SU-DHL-6 (cell line): ENCODE measurements around the gene ZNF440.

Source experiments
- H2AFZ ChIP-seq: fragments of 200-600 bp; sonication (generic); 2 replicates; pipeline ENCODE4 v1.6.1; 2014; ENCODE audit warnings: low read depth, mild to moderate bottlenecking, moderate library complexity, mixed read lengths, antibody characterized with exemption, low read length; ENCODE audit not compliant: severe bottlenecking
- H3F3A ChIP-seq: fragments of 200-600 bp; shearing (Covaris generic); 2 replicates; pipeline ENCODE4 v1.6.0; 2016; ENCODE audit warnings: antibody characterized with exemption, mild to moderate bottlenecking; ENCODE audit not compliant: insufficient read depth
- H3K27ac ChIP-seq: fragments of 200-600 bp; sonication (generic); 2 replicates; pipeline ENCODE4 v1.5.1; 2016; ENCODE audit warnings: low read depth, mild to moderate bottlenecking, low read length, moderate library complexity, mixed read lengths
- H3K27me3 ChIP-seq: fragments of 200-600 bp; sonication (generic), shearing (Covaris generic); 2 replicates; pipeline ENCODE4 v1.6.0; 2014; ENCODE audit warnings: mild to moderate bottlenecking, low read length
- H3K36me3 ChIP-seq: fragments of 200-600 bp; sonication (generic); 2 replicates; pipeline ENCODE4 v1.6.1; 2014; ENCODE audit warnings: mild to moderate bottlenecking, low read length, mixed read lengths
- H3K4me2 ChIP-seq: fragments of 300-600, 200-600 bp; shearing (Covaris generic), sonication (generic); 2 replicates; pipeline ENCODE4 v1.6.0; 2014; ENCODE audit warnings: low read length, low read depth, mild to moderate bottlenecking; ENCODE audit not compliant: poor library complexity, severe bottlenecking
- H3K4me3 ChIP-seq: fragments of 200-600 bp; sonication (generic); 2 replicates; pipeline ENCODE4 v1.5.1; 2014; ENCODE audit warnings: antibody characterized with exemption, low read length, mild to moderate bottlenecking, mixed read lengths; ENCODE audit not compliant: insufficient read depth, poor library complexity, severe bottlenecking
- H3K79me2 ChIP-seq: fragments of 200-600 bp; sonication (generic); 2 replicates; pipeline ENCODE4 v1.6.1; 2014; ENCODE audit warnings: mild to moderate bottlenecking, low read length, moderate library complexity; ENCODE audit not compliant: insufficient read depth
- H3K9ac ChIP-seq: fragments of 200-600 bp; sonication (generic); 2 replicates; pipeline ENCODE4 v1.7.0; 2014; ENCODE audit warnings: mild to moderate bottlenecking, low read length
- H3K9me2 ChIP-seq: fragments of 200-600 bp; sonication (generic); replicated peaks from 2 replicates; pipeline ENCODE4 v1.6.1; 2014; ENCODE audit warnings: low read length; ENCODE audit not compliant: insufficient read depth
- H3K9me3 ChIP-seq: fragments of 200-600 bp; sonication (generic); 2 replicates; pipeline ENCODE4 v1.6.1; 2014; ENCODE audit warnings: low read length, mixed read lengths; ENCODE audit not compliant: insufficient read depth
- H4K20me1 ChIP-seq: fragments of 200-600 bp; sonication (generic); 2 replicates; pipeline ENCODE4 v1.6.1; 2014; ENCODE audit warnings: low read depth, mild to moderate bottlenecking, antibody characterized with exemption, low read length, moderate library complexity, mixed read lengths
- EZH2phosphoT487 ChIP-seq: fragments of 200-600 bp; sonication (generic), shearing (Covaris generic); conservative IDR thresholded peaks from 2 replicates; pipeline ENCODE4 v1.6.1; 2018; ENCODE audit warnings: mild to moderate bottlenecking, antibody characterized with exemption, low read length, moderate library complexity, mixed read lengths
- TF ChIP-seq, protein P1 (sequence below): fragments of 200-600 bp; sonication (generic); IDR thresholded peaks from one replicate; pipeline ENCODE4 v1.5.1; 2017; ENCODE audit warnings: antibody characterized with exemption, mild to moderate bottlenecking, low read length, moderate library complexity; ENCODE audit not compliant: insufficient read depth, poor library complexity, severe bottlenecking

ZNF440 gene

DNA sequence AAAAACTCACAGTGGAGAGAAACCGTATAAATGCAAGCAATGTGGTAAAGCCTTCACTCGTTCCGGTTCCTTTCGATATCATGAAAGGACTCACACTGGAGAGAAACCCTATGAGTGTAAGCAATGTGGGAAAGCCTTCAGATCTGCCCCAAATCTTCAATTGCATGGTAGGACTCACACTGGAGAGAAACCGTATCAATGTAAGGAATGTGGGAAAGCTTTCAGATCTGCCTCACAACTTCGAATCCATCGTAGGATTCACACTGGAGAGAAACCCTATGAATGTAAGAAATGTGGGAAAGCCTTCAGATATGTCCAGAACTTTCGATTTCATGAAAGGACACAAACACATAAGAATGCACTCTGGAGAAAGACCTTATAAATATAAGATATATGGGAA is 54.1 kb downstream of the ZNF440 start:
- peaks cover 11% of the 10 kb centered on the region; the same call in 1 of the 2 replicates for H3K79me2 ChIP-seq
- no peaks in the 10 kb centered on the region for H4K20me1 ChIP-seq
- H3K27me3 ChIP-seq = no peaks in the 10 kb centered on the region
- no peaks in the 10 kb centered on the region for H3K9me2 ChIP-seq
- no peak overlapping the region for H3K4me3 ChIP-seq
- no peak overlapping the region for H3K27ac ChIP-seq
- peaks cover 53% of the 10 kb centered on the region; the same call in 1 of the 2 replicates for H3K9me3 ChIP-seq
- H2AFZ ChIP-seq = no peak overlapping the region
- H3F3A ChIP-seq = no peaks in the 10 kb centered on the region
- peaks cover 47% of the 10 kb centered on the region for H3K36me3 ChIP-seq
- no peak for TF ChIP-seq EZH2phosphoT487
- TF ChIP-seq, protein P1, sequence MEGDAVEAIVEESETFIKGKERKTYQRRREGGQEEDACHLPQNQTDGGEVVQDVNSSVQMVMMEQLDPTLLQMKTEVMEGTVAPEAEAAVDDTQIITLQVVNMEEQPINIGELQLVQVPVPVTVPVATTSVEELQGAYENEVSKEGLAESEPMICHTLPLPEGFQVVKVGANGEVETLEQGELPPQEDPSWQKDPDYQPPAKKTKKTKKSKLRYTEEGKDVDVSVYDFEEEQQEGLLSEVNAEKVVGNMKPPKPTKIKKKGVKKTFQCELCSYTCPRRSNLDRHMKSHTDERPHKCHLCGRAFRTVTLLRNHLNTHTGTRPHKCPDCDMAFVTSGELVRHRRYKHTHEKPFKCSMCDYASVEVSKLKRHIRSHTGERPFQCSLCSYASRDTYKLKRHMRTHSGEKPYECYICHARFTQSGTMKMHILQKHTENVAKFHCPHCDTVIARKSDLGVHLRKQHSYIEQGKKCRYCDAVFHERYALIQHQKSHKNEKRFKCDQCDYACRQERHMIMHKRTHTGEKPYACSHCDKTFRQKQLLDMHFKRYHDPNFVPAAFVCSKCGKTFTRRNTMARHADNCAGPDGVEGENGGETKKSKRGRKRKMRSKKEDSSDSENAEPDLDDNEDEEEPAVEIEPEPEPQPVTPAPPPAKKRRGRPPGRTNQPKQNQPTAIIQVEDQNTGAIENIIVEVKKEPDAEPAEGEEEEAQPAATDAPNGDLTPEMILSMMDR = no peak
- no peak overlapping the region for H3K9ac ChIP-seq
- H3K4me2 ChIP-seq = no peak overlapping the region

DNA sequence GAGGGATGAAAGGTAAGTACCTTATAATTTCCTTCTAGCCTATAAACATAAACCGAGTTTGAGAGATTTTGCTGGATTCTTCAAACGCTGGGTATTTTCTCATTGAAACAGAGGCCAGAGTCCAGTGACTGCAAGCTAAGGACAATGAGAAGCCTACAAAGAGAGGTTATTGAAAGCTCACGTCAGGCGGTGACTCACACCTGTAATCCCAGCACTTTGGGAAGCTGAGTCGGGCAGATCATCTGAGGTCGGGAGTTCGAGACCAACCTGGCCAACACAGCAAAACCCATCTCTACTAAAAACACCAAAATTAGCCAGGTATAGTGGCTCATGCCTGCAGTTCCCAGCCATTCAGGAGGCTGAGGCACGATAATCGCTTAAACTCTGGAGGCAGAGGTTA is 58.6 kb downstream of the ZNF440 start:
- TF ChIP-seq, protein P1 = no peak
- TF ChIP-seq EZH2phosphoT487 = no peak
- Histone ChIP-seq H3K9me2 (no peaks in the 10 kb centered on the region), H3K79me2 (no peaks in the 10 kb centered on the region), H3F3A (no peaks in the 10 kb centered on the region), H4K20me1 (no peaks in the 10 kb centered on the region), H3K27ac (no peak overlapping the region), H3K36me3 (peaks cover 23% of the 10 kb centered on the region), H2AFZ (no peak overlapping the region), H3K4me3 (no peak overlapping the region), H3K9ac (no peak overlapping the region), H3K27me3 (no peaks in the 10 kb centered on the region), H3K9me3 (peaks cover 19% of the 10 kb centered on the region; the same call in 1 of the 2 replicates), H3K4me2 (no peak overlapping the region)

DNA sequence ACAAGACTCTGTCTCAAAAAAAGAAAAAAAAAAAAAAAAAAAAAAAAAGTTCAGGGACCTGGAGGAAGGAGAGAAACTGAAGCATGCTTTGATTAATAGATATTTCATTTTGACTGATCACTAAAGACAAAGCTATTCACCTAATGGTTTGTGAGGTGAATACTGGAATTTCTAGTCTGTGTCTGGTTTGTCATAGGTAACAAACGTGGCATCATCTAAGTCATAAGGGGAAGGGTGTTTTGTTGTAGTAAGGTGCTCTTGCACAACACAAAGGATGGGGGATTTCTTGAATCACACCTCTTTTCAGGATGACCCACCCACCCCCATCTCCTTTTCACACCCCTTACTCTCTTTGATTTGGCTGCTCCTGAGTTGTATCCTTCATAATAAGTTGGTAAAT is 59.7 kb downstream of the ZNF440 start:
- Histone ChIP-seq H3K9me2 (no peaks in the 10 kb centered on the region), H3K4me2 (no peak overlapping the region), H2AFZ (no peak overlapping the region), H3K9me3 (peaks cover 8% of the 10 kb centered on the region; the same call in 1 of the 2 replicates), H3K9ac (no peak overlapping the region), H3K27ac (no peak overlapping the region), H3K27me3 (no peaks in the 10 kb centered on the region), H3F3A (no peaks in the 10 kb centered on the region), H3K4me3 (no peak overlapping the region), H3K36me3 (peaks cover 11% of the 10 kb centered on the region), H4K20me1 (no peaks in the 10 kb centered on the region), H3K79me2 (no peaks in the 10 kb centered on the region)
- TF ChIP-seq, protein P1 = no peak
- TF ChIP-seq EZH2phosphoT487 = no peak
